SK-N-SH (cell line): ENCODE data around the gene CHST10. TPM values are rescaled to one million over a fixed set of nuclear protein-coding genes. Genes with fewer than 3 reads are reported as not detected.
A peak's percentile ranks its signal among the peaks of the same experiment; 100 is the strongest.

ENCODE experiments used
- CTCF ChIA-PET: fragments of 300-600, 350-600 bp; formaldehyde crosslinking; extraction: SDS; loops from one replicate; lab custom pipeline; 2021; lab: Yijun Ruan, JAX
- POLR2A ChIA-PET: fragments of 350-600 bp; sonication (Branson Sonifier 250); formaldehyde crosslinking; extraction: SDS; loops from one replicate; lab custom pipeline; 2020; ENCODE audit warnings: antibody characterized with exemption, inconsistent platforms; lab: Yijun Ruan, JAX
- DNase-seq: peaks from one replicate; pipeline ENCODE4 v3.0.0; 2012
- H2AFZ ChIP-seq: fragments of 200-600 bp; sonication (generic); 2 replicates; pipeline ENCODE4 v1.8.1; 2016; ENCODE audit warnings: antibody characterized with exemption, mild to moderate bottlenecking, low read depth
- H3F3A ChIP-seq: fragments of 200-600 bp; sonication (generic); replicated peaks from 2 replicates; pipeline ENCODE3; 2016; ENCODE audit warnings: antibody characterized with exemption, mild to moderate bottlenecking; ENCODE audit not compliant: insufficient read depth
- H3K27ac ChIP-seq, 2 experiments: fragments of 200-500 bp in 1 of 2; fragments of 200-600 bp in 1 of 2; sonication (Bioruptor generic) in 1 of 2; sonication (generic), shearing (Covaris generic) in 1 of 2; 2 replicates each; pipeline versions ENCODE4 v1.5.1 to v1.6.1; 2014 to 2016; ENCODE audit warnings: low read depth in 2 of 2, inconsistent platforms in 1 of 2, low read length in 1 of 2, mild to moderate bottlenecking in 1 of 2, mixed read lengths in 1 of 2
- H3K27me3 ChIP-seq: fragments of 200-600 bp; sonication (generic), shearing (Covaris generic); 2 replicates; pipeline ENCODE4 v1.6.1; 2016; ENCODE audit warnings: mixed run types; ENCODE audit not compliant: insufficient read depth
- H3K36me3 ChIP-seq, 2 experiments: fragments of 200-500 bp in 1 of 2; fragments of 200-600 bp in 1 of 2; sonication (Bioruptor generic) in 1 of 2; sonication (generic) in 1 of 2; replicated peaks in 1 of 2; 2 replicates each; pipeline versions ENCODE3 to v1.5.1; 2014 to 2016; ENCODE audit warnings: low read length in 1 of 2, mild to moderate bottlenecking in 1 of 2; ENCODE audit not compliant: insufficient read depth in 2 of 2, control insufficient read depth in 1 of 2
- H3K4me1 ChIP-seq, 2 experiments: fragments of 200-500 bp in 1 of 2; fragments of 200-600 bp in 1 of 2; sonication (Bioruptor generic) in 1 of 2; sonication (generic), shearing (Covaris generic) in 1 of 2; 2 replicates each; pipeline versions ENCODE4 v1.5.1 to v1.6.1; 2014 to 2016; ENCODE audit warnings: low read depth in 1 of 2, low read length in 1 of 2, mixed run types in 1 of 2; ENCODE audit not compliant: insufficient read depth in 2 of 2, control insufficient read depth in 1 of 2
- H3K4me2 ChIP-seq: fragments of 200-600 bp; sonication (generic), shearing (Covaris generic); 2 replicates; pipeline ENCODE4 v1.6.1; 2017; ENCODE audit warnings: mixed run types
- H3K4me3 ChIP-seq, 2 experiments: fragments of 200-500 bp in 1 of 2; fragments of 200-600 bp in 1 of 2; sonication (Bioruptor generic) in 1 of 2; sonication (generic), shearing (Covaris generic) in 1 of 2; 2 replicates each; pipeline versions ENCODE4 v1.5.1 to v1.8.1; 2014 to 2016; ENCODE audit warnings: low read depth in 2 of 2, inconsistent platforms in 1 of 2, low read length in 1 of 2, mild to moderate bottlenecking in 1 of 2, mixed read lengths in 1 of 2, moderate library complexity in 1 of 2
- H3K79me2 ChIP-seq: fragments of 200-600 bp; sonication (generic); 2 replicates; pipeline ENCODE4 v1.8.1; 2017; ENCODE audit warnings: mild to moderate bottlenecking; ENCODE audit not compliant: insufficient read depth
- H3K9ac ChIP-seq: fragments of 200-600 bp; sonication (generic); 2 replicates; pipeline ENCODE4 v1.6.1; 2017; ENCODE audit warnings: mixed run types
- H3K9me2 ChIP-seq: fragments of 200-600 bp; sonication (generic); 2 replicates; pipeline ENCODE4 v1.6.1; 2017; ENCODE audit warnings: mixed run types
- H3K9me3 ChIP-seq: fragments of 200-600 bp; sonication (generic); 2 replicates; pipeline ENCODE4 v1.6.1; 2017; ENCODE audit warnings: mixed run types, mild to moderate bottlenecking, moderate library complexity
- H4K20me1 ChIP-seq: fragments of 200-600 bp; sonication (generic); 2 replicates; pipeline ENCODE4 v1.6.1; 2017; ENCODE audit warnings: mild to moderate bottlenecking, mixed run types; ENCODE audit not compliant: insufficient read depth
- CHD2 ChIP-seq: fragments of 150-350 bp; IDR thresholded peaks from 2 replicates; pipeline ENCODE4 v1.6.1; 2018; ENCODE audit warnings: low read length; ENCODE audit not compliant: partially characterized antibody
- ELF1 ChIP-seq: IDR thresholded peaks from 2 replicates; pipeline ENCODE4 v1.4.0; 2012
- FOXJ3 ChIP-seq: sonication (generic); formaldehyde crosslinking; IDR thresholded peaks from 2 replicates; pipeline ENCODE4 v1.5.1; 2020; ENCODE audit warnings: mild to moderate bottlenecking, missing genetic modification reagents
- FOXM1 ChIP-seq: IDR thresholded peaks from 2 replicates; pipeline ENCODE4 v1.4.0; 2012; ENCODE audit warnings: low read depth, mild to moderate bottlenecking
- GABPA ChIP-seq: IDR thresholded peaks from 2 replicates; pipeline ENCODE4 v1.4.0; 2012; ENCODE audit warnings: low read depth, mild to moderate bottlenecking
- NFIC ChIP-seq: IDR thresholded peaks from 2 replicates; pipeline ENCODE4 v1.4.0; 2012; ENCODE audit warnings: borderline replicate concordance
- POLR2AphosphoS5 ChIP-seq: IDR thresholded peaks from 2 replicates; pipeline ENCODE4 v1.6.1; 2012; ENCODE audit warnings: low read depth, low read length
- RAD21 ChIP-seq: IDR thresholded peaks from 2 replicates; pipeline ENCODE4 v1.6.1; 2012; ENCODE audit warnings: mild to moderate bottlenecking, low read length
- RXRA ChIP-seq: IDR thresholded peaks from 2 replicates; pipeline ENCODE4 v1.4.0; 2012; ENCODE audit warnings: low read depth, mild to moderate bottlenecking, borderline replicate concordance
- SIN3A ChIP-seq: IDR thresholded peaks from 2 replicates; pipeline ENCODE4 v1.6.1; 2012; ENCODE audit warnings: low read depth, mild to moderate bottlenecking, low read length, moderate library complexity, borderline replicate concordance
- SMC3 ChIP-seq: IDR thresholded peaks from 2 replicates; pipeline ENCODE4 v1.6.1; 2012; ENCODE audit warnings: low read depth, low read length, improper control_type of control experiment
- TAF1 ChIP-seq: IDR thresholded peaks from 2 replicates; pipeline ENCODE4 v1.6.1; 2012; ENCODE audit warnings: low read depth, mild to moderate bottlenecking, low read length, moderate library complexity, borderline replicate concordance
- TEAD4 ChIP-seq: IDR thresholded peaks from 2 replicates; pipeline ENCODE4 v1.4.0; 2012; ENCODE audit warnings: mild to moderate bottlenecking, borderline replicate concordance; ENCODE audit not compliant: insufficient read depth
- WGBS: methylation state at CpG from one replicate; pipeline ENCODE4 v1.1.6; 2017; ENCODE audit warnings: low lambda C conversion rate; 5-methylcytosine and 5-hydroxymethylcytosine counted together
- polyA plus RNA-seq, 3 experiments: library from polyadenylated mRNA; depleted of rRNA; stranded (reverse); fragments of >200 nt; gene quantifications; 2 replicates each; pipeline ENCODE4 v1.2.3, GENCODE V29; 2012
- TF ChIP-seq, protein P1 (sequence below): IDR thresholded peaks from 2 replicates; pipeline ENCODE4 v1.4.0; 2012; ENCODE audit warnings: low read depth
- TF ChIP-seq, protein P2 (sequence below): fragments of 200-600 bp; sonication (generic); IDR thresholded peaks from 2 replicates; pipeline ENCODE4 v1.6.1; 2017; ENCODE audit warnings: antibody characterized with exemption, mild to moderate bottlenecking, moderate library complexity
- TF ChIP-seq, protein P3 (sequence below): IDR thresholded peaks from 2 replicates; pipeline ENCODE4 v1.4.0; 2012; ENCODE audit warnings: low read depth, borderline replicate concordance
- TF ChIP-seq, protein P4 (sequence below): fragments of 150-350 bp; IDR thresholded peaks from 2 replicates; pipeline ENCODE4 v1.6.1; 2016; ENCODE audit warnings: mild to moderate bottlenecking, low read depth, low read length

The CHST10 gene
- polyA plus RNA-seq, 1 of the 3 experiments (the other 2 are of a cell fraction), result 17.6 TPM

DNA sequence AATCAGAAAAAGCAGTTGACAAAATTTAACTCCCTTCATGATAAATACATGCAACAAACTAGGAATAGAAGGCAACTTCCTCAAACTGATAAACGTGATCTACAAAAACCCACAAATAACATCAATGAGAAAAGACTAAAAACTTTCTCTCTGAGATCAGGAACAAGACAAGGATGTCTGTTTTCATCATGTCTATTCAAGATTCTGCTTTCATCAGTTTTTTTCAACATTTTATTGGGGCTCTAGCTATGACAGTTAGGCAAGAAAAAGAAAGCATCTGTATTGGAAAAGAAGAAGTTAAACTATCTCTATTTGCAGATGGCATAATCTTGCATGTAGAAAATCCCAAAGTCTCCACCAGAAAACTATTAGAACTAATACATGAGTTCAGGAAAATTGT is 12.3 kb upstream of the CHST10 start (continued):
- no peak for TF ChIP-seq SIN3A
- TF ChIP-seq RAD21, result no peak

DNA sequence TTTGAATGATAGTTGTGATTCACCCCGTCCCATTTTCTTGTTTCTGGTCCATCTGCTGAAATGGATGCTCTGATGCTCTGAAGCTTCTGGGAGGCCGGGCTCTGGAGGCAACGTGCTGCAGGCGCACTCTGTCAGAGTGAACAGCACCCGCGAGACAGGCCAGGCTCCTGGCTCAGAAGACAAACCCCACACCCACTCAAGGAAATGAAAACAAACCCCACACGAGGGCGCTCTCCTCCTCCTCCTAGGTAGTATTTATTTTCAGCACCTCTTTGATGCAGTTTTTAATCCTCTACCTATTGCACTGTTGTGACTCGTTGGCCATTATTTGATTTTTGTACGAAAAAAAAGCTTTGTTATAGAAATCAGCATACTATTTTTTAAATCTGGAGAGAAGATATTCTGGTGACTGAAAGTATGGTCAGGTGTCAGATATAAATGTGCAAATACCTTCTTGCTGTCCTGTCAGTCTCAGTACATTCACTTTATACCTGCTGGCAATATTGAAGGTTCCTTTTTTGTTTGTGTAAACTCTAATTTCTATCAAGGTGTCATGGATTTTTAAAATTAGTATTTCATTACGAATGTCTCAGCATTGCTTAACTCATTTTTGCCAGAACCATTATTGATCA is 10.3 kb upstream of the CHST10 start:
- ChIA-PET CTCF (interaction anchor here (1.1 to 1.8 kb wide), 5 partner anchors 11 to 183 kb away, joined by 3 to 6 read pairs (median 5); partner anchors contain the start of gene CHST10), POLR2A (no interaction called here)
- peak; percentile 61 for DNase-seq

DNA sequence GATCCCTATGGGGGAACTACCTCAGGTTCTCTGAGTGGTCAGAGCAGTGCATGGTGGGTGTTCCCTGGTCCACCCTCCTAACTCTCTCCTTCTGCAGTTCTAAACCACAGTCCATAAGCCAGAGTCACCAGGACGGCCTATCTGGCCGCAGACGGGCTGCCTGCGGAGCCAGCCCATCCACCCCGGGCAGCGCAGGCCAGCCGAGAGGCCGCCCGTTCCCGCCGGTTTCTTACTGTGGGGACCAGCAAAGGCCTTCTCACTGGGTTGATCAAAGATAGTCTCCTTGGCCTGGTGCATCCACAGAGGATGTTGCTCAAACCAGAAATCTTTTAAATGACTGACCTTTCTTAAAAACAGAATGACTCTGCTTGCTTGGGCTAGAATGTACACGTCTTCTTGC is 9.6 kb upstream of the CHST10 start:
- Histone ChIP-seq H3K79me2 (no peaks in the 10 kb centered on the region), H3K4me1 (no peaks in the 10 kb centered on the region), H3K9me2 (no peaks in the 10 kb centered on the region), H3K27me3 (no peaks in the 10 kb centered on the region), H3K9ac (no peak overlapping the region), H3K9me3 (no peaks in the 10 kb centered on the region), H3K27ac (no peak overlapping the region), H2AFZ (no peak overlapping the region), H3K36me3 (no peaks in the 10 kb centered on the region), H3K4me2 (no peak overlapping the region), H3K4me3 (no peak overlapping the region), H4K20me1 (no peaks in the 10 kb centered on the region), H3F3A (no peaks in the 10 kb centered on the region)
- no peak for DNase-seq
- POLR2A ChIA-PET, result no interaction called here
- 82% methylated on average over 12 of the region's 12 CpGs for WGBS
- CTCF ChIA-PET, result interaction anchor here (1.2 to 1.8 kb wide), 4 partner anchors 10 to 184 kb away, joined by 4 to 6 read pairs (median 6); partner anchors contain the start of gene CHST10
- TF ChIP-seq, protein P1, sequence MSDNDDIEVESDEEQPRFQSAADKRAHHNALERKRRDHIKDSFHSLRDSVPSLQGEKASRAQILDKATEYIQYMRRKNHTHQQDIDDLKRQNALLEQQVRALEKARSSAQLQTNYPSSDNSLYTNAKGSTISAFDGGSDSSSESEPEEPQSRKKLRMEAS, result no peak
- TF ChIP-seq CHD2 (no peak), FOXJ3 (CRISPR knock-in tag) (no peak), ELF1 (no peak), TEAD4 (no peak), FOXM1 (no peak), POLR2AphosphoS5 (no peak), RXRA (no peak)
- TF ChIP-seq, protein P2, sequence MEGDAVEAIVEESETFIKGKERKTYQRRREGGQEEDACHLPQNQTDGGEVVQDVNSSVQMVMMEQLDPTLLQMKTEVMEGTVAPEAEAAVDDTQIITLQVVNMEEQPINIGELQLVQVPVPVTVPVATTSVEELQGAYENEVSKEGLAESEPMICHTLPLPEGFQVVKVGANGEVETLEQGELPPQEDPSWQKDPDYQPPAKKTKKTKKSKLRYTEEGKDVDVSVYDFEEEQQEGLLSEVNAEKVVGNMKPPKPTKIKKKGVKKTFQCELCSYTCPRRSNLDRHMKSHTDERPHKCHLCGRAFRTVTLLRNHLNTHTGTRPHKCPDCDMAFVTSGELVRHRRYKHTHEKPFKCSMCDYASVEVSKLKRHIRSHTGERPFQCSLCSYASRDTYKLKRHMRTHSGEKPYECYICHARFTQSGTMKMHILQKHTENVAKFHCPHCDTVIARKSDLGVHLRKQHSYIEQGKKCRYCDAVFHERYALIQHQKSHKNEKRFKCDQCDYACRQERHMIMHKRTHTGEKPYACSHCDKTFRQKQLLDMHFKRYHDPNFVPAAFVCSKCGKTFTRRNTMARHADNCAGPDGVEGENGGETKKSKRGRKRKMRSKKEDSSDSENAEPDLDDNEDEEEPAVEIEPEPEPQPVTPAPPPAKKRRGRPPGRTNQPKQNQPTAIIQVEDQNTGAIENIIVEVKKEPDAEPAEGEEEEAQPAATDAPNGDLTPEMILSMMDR, result no peak
- TF ChIP-seq, protein P3, sequence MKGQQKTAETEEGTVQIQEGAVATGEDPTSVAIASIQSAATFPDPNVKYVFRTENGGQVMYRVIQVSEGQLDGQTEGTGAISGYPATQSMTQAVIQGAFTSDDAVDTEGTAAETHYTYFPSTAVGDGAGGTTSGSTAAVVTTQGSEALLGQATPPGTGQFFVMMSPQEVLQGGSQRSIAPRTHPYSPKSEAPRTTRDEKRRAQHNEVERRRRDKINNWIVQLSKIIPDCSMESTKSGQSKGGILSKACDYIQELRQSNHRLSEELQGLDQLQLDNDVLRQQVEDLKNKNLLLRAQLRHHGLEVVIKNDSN, result no peak

More for the DNA sequence above, 10.3 kb upstream of the CHST10 start:
- H3K9ac ChIP-seq, result no peak overlapping the region
- no peaks in the 10 kb centered on the region for H3K4me1 ChIP-seq
- TF ChIP-seq CHD2, result no peak
- TF ChIP-seq FOXM1, result no peak
- TF ChIP-seq, protein P4, sequence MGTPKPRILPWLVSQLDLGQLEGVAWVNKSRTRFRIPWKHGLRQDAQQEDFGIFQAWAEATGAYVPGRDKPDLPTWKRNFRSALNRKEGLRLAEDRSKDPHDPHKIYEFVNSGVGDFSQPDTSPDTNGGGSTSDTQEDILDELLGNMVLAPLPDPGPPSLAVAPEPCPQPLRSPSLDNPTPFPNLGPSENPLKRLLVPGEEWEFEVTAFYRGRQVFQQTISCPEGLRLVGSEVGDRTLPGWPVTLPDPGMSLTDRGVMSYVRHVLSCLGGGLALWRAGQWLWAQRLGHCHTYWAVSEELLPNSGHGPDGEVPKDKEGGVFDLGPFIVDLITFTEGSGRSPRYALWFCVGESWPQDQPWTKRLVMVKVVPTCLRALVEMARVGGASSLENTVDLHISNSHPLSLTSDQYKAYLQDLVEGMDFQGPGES, result no peak
- TF ChIP-seq GABPA, result no peak
- TF ChIP-seq, protein P2, result peak; percentile 58
- no peak for TF ChIP-seq NFIC
- TF ChIP-seq TAF1, result no peak
- no peak for TF ChIP-seq SIN3A
- peak; percentile 31 for TF ChIP-seq SMC3
- peak; percentile 60 for TF ChIP-seq RAD21
- TF ChIP-seq, protein P1, result no peak
- no peak overlapping the region for H3K4me3 ChIP-seq
- no peak overlapping the region for H2AFZ ChIP-seq
- no peaks in the 10 kb centered on the region for H3F3A ChIP-seq
- WGBS, result 25% methylated on average over 9 of the region's 11 CpGs
- no peak overlapping the region for H3K27ac ChIP-seq
- no peaks in the 10 kb centered on the region for H3K27me3 ChIP-seq
- no peaks in the 10 kb centered on the region for H3K36me3 ChIP-seq
- no peaks in the 10 kb centered on the region for H4K20me1 ChIP-seq
- no peaks in the 10 kb centered on the region for H3K79me2 ChIP-seq
- H3K9me2 ChIP-seq, result no peaks in the 10 kb centered on the region
- no peaks in the 10 kb centered on the region for H3K9me3 ChIP-seq
- H3K4me2 ChIP-seq, result no peak overlapping the region
